GM18873 (cell line): ENCODE data around the gene UIMC1.

ENCODE experiments used
- ATAC-seq: cut with Tn5 transposase; IDR thresholded peaks from one replicate; pipeline ENCODE4 v1.9.1; 2021; ENCODE audit warnings: mild to moderate bottlenecking, moderate library complexity, moderate number of reproducible peaks; ENCODE audit not compliant: unreplicated experiment, low FRiP score

UIMC1 gene

DNA sequence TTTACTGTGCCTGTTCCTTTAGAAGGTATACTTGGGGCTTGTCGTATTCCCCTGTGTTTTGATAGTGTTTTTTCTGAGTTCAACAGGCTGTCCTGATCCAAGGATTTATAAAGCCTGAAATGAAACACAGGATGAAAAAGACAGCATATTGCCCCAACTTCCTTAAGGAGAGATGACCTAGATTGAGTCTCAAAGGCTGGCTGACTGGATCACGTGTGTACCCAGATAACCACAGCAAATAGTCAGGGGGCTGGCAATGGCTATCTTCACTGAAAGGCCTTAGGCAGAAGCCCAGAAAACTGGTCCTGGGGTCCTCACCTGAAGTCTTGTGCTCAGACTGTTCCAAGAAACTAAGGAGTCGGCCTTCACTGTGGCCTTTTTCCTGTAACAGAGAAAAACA lies 99.8 kb downstream of the UIMC1 start:
- ATAC-seq, result no peak

DNA sequence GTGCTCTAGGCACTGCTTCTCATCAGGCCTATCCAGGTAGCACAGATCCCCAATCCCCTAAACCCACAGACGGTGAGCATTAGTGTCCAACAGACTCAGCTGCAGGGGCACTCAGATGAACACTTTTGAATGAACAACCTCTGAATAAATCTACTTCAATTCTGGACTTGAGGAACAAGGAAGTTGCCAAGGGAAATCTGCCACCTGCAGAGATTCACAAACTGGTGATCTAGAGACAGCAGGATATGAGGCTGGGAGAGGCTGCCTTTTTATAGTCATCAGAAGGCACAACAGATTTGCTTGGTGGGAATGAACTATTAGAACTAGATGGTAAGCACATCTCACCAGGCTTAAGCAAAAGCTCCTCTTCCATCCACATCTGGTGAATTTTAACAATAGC lies 100.5 kb downstream of the UIMC1 start:
- no peak for ATAC-seq

- ATAC-seq, result no peak
Observed at GRCh38 chr5:176904276-176904675, 102.3 kb downstream of the UIMC1 start.

DNA sequence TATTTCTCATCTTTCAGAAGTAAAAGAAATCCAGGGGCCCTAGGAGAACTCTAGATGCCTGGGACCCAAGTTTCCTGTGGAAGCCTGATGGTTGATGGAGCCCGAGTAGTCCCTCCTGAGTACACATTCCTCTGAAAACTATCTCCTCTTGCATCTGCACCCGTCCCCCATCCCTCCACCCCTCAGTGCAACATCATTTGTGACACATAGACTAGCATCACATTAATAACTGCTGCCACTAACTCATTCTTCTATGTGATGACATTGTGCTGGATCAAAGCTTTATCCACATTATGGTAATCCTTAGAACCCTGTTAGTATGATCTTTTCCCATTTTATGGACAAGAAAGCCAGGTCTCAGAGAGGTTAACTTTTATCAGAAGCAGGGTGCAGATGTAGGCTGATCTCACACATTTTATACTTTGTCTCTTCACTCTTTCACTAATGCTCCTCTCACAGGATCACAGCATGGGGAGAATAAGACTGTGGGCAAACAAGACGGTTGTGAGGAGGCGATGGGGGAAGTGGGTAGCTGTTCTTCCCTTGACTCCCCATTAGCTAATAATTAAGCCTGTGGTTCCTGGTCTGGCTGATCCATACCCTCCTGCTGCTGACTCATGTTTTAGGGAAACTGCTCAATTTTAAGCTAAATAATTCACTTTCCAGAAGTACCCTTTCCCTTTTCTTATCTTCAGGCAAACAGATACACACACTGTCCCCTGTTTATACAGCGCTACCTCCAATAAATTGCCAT lies 103.5 kb downstream of the UIMC1 start:
- no peak for ATAC-seq

GRCh38 chr5:176902102-176902814 lies 104.3 kb downstream of the UIMC1 start:
- no peak for ATAC-seq

GRCh38 chr5:176901260-176902101 lies 105.1 kb downstream of the UIMC1 start:
- no peak for ATAC-seq

GRCh38 chr5:176900780-176901204 lies 105.8 kb downstream of the UIMC1 start:
- ATAC-seq, result no peak

- no peak for ATAC-seq
Observed at GRCh38 chr5:176899946-176900779, 106.4 kb downstream of the UIMC1 start.

DNA sequence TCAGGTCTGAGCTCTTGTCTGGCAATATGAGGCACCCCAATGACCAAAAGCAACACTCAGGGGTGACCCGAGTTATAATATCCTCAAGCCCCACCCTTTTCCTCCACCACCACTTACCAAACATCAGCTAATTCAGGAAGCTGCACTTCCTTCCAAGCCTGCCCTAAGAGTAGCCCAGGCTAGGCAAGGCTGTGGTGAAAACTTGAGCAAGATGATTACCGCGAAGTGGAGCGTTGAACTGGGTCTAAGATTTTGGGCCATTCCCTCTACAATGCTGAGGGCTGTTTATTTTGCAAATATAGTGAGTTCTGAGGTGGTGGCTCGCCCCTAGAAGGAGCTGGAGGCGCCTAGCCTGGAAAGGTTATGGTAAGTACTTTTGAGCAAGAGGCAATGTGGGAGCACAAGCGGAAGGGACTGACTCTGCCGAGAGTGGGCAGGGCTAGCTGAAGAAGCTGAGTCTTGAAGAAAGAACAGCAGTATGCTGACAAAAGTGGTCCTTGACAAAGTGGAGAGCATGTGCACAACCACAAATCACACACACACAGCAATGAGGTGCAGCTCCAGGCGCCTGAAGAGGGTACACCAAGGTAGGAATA lies 107.2 kb downstream of the UIMC1 start, which contains the start of gene HK3:
Gene HK3, minus strand, starts transcription at position 51 of the 596 bp plus-strand sequence. CDS start 3,187 bp downstream, outside the sequence.
- no peak for ATAC-seq

- ATAC-seq, result no peak
Observed at GRCh38 chr5:176897263-176897662, 109.3 kb downstream of the UIMC1 start.

DNA sequence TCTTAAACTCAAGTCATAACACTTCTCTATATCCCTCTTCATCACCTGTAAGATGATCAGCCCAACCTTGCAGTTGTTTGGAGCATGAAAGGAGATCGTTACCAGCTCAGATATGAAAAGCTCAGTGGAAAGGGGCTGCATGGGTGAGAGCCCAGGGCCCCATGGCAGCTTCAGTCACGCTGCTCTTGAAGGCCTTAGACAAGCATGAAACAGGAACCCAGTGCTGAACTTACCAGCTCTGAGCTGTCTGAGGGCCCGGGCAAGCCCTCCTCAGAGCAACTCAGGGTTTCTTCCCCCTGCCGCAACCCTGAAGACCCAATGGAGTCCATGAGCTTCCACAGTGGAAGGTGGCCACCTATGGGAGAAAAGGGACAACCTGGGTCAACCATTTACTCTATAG lies 110.7 kb downstream of the UIMC1 start:
- no peak for ATAC-seq

DNA sequence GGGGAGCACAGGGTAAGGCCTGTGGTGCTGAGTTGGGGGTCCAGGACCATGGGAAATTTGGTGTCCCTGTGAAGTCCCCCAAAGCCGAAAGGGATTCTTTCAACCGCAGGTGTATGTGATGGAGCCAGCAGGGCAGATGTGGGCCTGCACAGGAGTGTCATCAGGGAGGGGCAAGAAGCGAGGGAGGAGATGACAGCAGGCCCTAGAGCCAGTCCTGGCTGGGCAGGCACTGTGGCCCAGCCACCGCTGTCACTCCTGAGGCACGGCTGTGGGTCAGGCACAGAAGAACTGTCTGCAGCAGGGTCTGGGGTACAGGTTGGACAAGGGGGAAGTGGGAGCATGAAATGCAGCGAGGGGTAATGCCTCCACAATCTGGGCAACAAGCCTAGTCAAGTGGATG lies 112.3 kb downstream of the UIMC1 start:
- ATAC-seq, result no peak

DNA sequence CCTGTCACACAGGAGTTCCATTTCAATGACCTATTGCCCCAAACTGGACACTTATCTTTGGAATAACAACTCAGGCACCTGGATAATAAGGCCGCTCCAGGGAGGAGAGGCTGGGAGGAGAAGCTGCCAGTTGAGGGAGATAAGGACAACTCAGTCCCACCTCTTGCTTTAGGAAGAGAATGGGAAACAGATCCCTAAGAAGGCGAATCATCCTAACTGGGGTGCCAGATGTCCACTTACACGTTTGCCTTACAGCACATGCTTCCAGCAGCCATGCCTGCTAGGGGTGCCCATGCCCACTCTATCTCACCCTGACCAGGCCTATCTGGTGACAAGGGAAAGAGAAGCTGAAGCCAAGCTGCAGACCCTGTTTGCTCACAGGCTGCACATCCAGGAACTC lies 113.9 kb downstream of the UIMC1 start:
- no peak for ATAC-seq

- ATAC-seq, result no peak
Observed at GRCh38 chr5:176891331-176891958, 115.1 kb downstream of the UIMC1 start.

DNA sequence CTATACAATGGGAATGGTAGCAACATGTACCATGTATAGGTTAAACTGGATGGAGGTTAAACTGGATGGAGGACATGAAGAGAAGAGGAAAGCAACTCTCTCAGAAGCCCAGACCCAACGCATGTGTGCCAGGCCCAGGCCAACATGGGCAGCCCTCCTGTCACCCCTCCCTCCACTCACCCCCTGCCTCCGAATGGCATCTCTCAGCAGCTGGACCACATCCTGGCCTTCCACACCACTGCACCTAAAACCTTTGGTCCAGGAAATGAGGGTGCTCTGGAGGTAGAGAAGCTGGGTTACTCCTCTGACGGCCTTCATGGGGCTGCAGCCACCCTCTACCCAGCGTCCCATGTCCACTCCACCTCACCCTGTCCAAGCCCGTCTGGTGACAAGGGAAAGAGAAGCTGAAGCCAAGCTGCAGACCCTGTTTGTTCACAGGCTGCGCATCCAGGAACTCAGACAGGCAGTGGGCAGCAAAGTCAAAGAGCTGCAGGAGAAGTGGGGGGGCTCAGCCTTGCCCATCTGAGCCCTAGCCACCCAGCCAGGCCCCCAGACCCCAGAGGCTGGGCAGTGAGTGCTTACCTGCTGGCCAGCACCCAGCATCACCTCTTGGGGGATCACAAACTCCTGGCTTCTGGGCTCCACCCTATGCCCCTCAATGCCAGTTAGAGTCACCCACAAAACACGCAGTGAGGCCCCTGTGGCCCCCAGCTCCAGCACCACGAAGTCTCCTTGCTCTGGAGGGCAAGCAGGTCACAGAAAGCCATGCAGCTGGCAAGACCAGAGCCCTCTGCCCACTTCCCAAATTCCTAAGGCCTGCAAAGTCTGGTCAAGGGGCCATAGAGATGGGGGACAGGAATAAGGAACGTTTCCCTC lies 115.9 kb downstream of the UIMC1 start:
- no peak for ATAC-seq

- no peak for ATAC-seq
Observed at GRCh38 chr5:176889321-176890280, 117.0 kb downstream of the UIMC1 start.

GRCh38 chr5:176888865-176889165 lies 117.8 kb downstream of the UIMC1 start:
- no peak for ATAC-seq
